Endodermal cell (in vitro differentiated cells): Measurements from ENCODE around the gene SORCS2. TPM values are rescaled to one million over a fixed set of nuclear protein-coding genes. Genes with fewer than 3 reads are reported as not detected.
A peak's percentile ranks its signal among the peaks of the same experiment; 100 is the strongest.

Experiments
- DNase-seq: peaks from one replicate; pipeline ENCODE4 v3.0.0-alpha.2; 2017
- H3K27ac ChIP-seq: 2 replicates; pipeline ENCODE4 v1.5.1; 2013; ENCODE audit warnings: mild to moderate bottlenecking, low read depth, low read length, moderate library complexity
- H3K27me3 ChIP-seq: 2 replicates; pipeline ENCODE4 v1.6.1; 2013; ENCODE audit warnings: mild to moderate bottlenecking, low read length, moderate library complexity; ENCODE audit not compliant: insufficient read depth, control insufficient read depth, poor library complexity, severe bottlenecking
- H3K36me3 ChIP-seq: 2 replicates; pipeline ENCODE4 v1.7.0; 2013; ENCODE audit warnings: mild to moderate bottlenecking, low read length, moderate library complexity; ENCODE audit not compliant: control insufficient read depth, insufficient read depth
- H3K4me1 ChIP-seq: one replicate; pipeline ENCODE4 v1.7.0; 2013; ENCODE audit warnings: low read length; ENCODE audit not compliant: control insufficient read depth, insufficient read depth
- H3K4me3 ChIP-seq: 2 replicates; pipeline ENCODE4 v1.5.1; 2013; ENCODE audit warnings: mild to moderate bottlenecking, low read length, moderate library complexity
- H3K9ac ChIP-seq: 2 replicates; pipeline ENCODE4 v1.6.1; 2013; ENCODE audit warnings: mild to moderate bottlenecking, low read length, moderate library complexity; ENCODE audit not compliant: poor library complexity, severe bottlenecking; ENCODE audit errors: extremely low read depth
- H3K9me3 ChIP-seq: 2 replicates; pipeline ENCODE4 v1.6.1; 2013; ENCODE audit warnings: mild to moderate bottlenecking, low read length, moderate library complexity; ENCODE audit not compliant: control insufficient read depth
- H3K27ac Mint-ChIP-seq: 2 replicates; pipeline ENCODE4 v1.8.0; 2020; ENCODE audit warnings: mixed read lengths
- H3K27me3 Mint-ChIP-seq: 2 replicates; pipeline ENCODE4 v1.8.0; 2021; ENCODE audit warnings: mild to moderate bottlenecking, mixed read lengths; ENCODE audit not compliant: insufficient read depth
- H3K36me3 Mint-ChIP-seq: 2 replicates; pipeline ENCODE4 v1.8.0; 2020; ENCODE audit warnings: low read depth, mixed read lengths
- H3K4me1 Mint-ChIP-seq: 2 replicates; pipeline ENCODE4 v1.8.0; 2020; ENCODE audit warnings: mixed read lengths
- H3K4me3 Mint-ChIP-seq: 2 replicates; pipeline ENCODE4 v1.8.0; 2020; ENCODE audit warnings: mild to moderate bottlenecking, moderate library complexity, mixed read lengths
- H3K9me3 Mint-ChIP-seq: 2 replicates; pipeline ENCODE4 v1.8.0; 2020; ENCODE audit warnings: mild to moderate bottlenecking, mixed read lengths
- CTCF ChIP-seq: fragments of 200-600 bp; sonication (generic); conservative IDR thresholded peaks from 2 replicates; pipeline ENCODE4 v1.5.0; 2021; ENCODE audit warnings: antibody characterized with exemption, mild to moderate bottlenecking
- WGBS, 2 experiments: methylation state at CpG; one replicate each; pipeline versions ENCODE4 v1.1.5 to v1.1.7; 2013; ENCODE audit warnings: missing lambda C conversion rate in 2 of 2, mixed read lengths in 1 of 2; ENCODE audit not compliant: insufficient coverage in 1 of 2, insufficient read length in 1 of 2; 5-methylcytosine and 5-hydroxymethylcytosine counted together
- total RNA-seq, 2 donors: library from RNA; stranded (reverse); fragmentation: NEBNext Ultra II Directional in 1 of 2; extraction: Animal tissue kit (Norgen Biotek cat#: 25700) in 1 of 2; gene quantifications; 2 replicates in 1 of 2; 3 replicates in 1 of 2; pipeline ENCODE4 v1.2.1, GENCODE V29; 2021

Gene SORCS2
- total RNA-seq, 2 donors from 2014 or later = 1.4 to 1.9 TPM

- Histone ChIP-seq H3K9me3 (no peaks in the 10 kb centered on the region), H3K4me3 (no peak overlapping the region), H3K36me3 (no peaks in the 10 kb centered on the region), H3K4me1 (no peaks in the 10 kb centered on the region), H3K9ac (no peak overlapping the region), H3K27ac (no peak overlapping the region), H3K27me3 (peaks cover 25% of the 10 kb centered on the region)
- no peaks in the 10 kb centered on the region for H3K9me3 Mint-ChIP-seq
- H3K4me1 Mint-ChIP-seq = no peaks in the 10 kb centered on the region
- no peak overlapping the region for H3K27ac Mint-ChIP-seq
- no peak for DNase-seq
- H3K36me3 Mint-ChIP-seq = no peaks in the 10 kb centered on the region
- 92 to 94% methylated on average over 11 to 17 of the region's 17 CpGs for whole genome bisulfite sequencing, 2 experiments
- no peak for TF ChIP-seq CTCF
- no peak overlapping the region for H3K4me3 Mint-ChIP-seq
- peaks cover 52% of the 10 kb centered on the region for H3K27me3 Mint-ChIP-seq
These were observed 142.4 kb downstream of the SORCS2 start for GRCh38 chr4:7334521-7335275.

- Histone ChIP-seq H3K9me3 (no peaks in the 10 kb centered on the region), H3K9ac (no peak overlapping the region), H3K4me3 (no peak overlapping the region), H3K4me1 (no peaks in the 10 kb centered on the region), H3K27ac (no peak overlapping the region), H3K27me3 (peaks cover 17% of the 10 kb centered on the region), H3K36me3 (no peaks in the 10 kb centered on the region)
- peak; percentile 98 for DNase-seq
- no peaks in the 10 kb centered on the region for H3K9me3 Mint-ChIP-seq
- peak; percentile 92 for TF ChIP-seq CTCF
- WGBS, 2 experiments = 51 to 63% methylated on average over 12 to 24 of the region's 24 CpGs
- no peak overlapping the region for H3K4me3 Mint-ChIP-seq
- no peak overlapping the region for H3K27ac Mint-ChIP-seq
- no peaks in the 10 kb centered on the region for H3K36me3 Mint-ChIP-seq
- peaks cover 44% of the 10 kb centered on the region for H3K27me3 Mint-ChIP-seq
- H3K4me1 Mint-ChIP-seq = no peaks in the 10 kb centered on the region
These were observed 143.2 kb downstream of the SORCS2 start for GRCh38 chr4:7335344-7336066.

GRCh38 chr4:7336067-7336569 lies 143.8 kb downstream of the SORCS2 start:
- no peak overlapping the region for H3K4me3 ChIP-seq
- no peak overlapping the region for H3K27ac Mint-ChIP-seq
- H3K4me1 Mint-ChIP-seq = no peaks in the 10 kb centered on the region
- DNase-seq = no peak
- TF ChIP-seq CTCF = no peak
- 80 to 84% methylated on average over 8 to 17 of the region's 17 CpGs for WGBS, 2 experiments
- no peaks in the 10 kb centered on the region for H3K4me1 ChIP-seq
- peaks cover 11% of the 10 kb centered on the region for H3K27me3 ChIP-seq
- no peaks in the 10 kb centered on the region for H3K36me3 ChIP-seq
- H3K4me3 Mint-ChIP-seq = no peak overlapping the region
- H3K36me3 Mint-ChIP-seq = no peaks in the 10 kb centered on the region
- no peaks in the 10 kb centered on the region for H3K9me3 ChIP-seq
- H3K27me3 Mint-ChIP-seq = peaks cover 37% of the 10 kb centered on the region
- H3K9ac ChIP-seq = no peak overlapping the region
- H3K9me3 Mint-ChIP-seq = no peaks in the 10 kb centered on the region
- no peak overlapping the region for H3K27ac ChIP-seq
